NT2/D1 (cell line): ENCODE measurements around the gene KRT14.
"Not testable (repeated sequence)": the region's sequence is repeated elsewhere in the genome, so short reads cannot be mapped to it uniquely, and the experiment has no call there.

Source experiments
- SUZ12 ChIP-seq: IDR thresholded peaks from 2 replicates; pipeline ENCODE4 v1.6.1; 2011; ENCODE audit not compliant: insufficient read length, insufficient read depth; ENCODE audit errors: extremely low read depth
- YY1 ChIP-seq: IDR thresholded peaks from 2 replicates; pipeline ENCODE4 v1.6.1; 2011; ENCODE audit not compliant: insufficient read length, insufficient read depth

DNA sequence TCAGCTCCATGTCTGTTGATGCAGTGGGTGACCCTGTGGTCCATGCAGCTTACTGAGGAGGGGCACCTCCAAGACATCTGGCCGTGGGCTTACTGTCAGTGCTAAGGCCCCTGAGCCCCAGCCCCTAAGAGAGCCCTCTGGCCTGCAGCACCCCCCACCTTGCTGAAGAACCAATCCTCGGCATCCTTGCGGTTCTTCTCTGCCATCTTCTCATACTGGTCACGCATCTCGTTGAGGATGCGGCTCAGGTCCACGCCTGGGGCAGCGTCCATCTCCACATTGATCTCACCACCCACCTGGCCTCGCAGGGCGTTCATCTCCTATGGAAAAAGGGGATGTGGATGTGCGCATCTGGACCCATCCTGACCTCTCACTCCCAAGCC lies 34.7 kb upstream of the KRT14 start:
- TF ChIP-seq SUZ12, YY1: not testable (repeated sequence)
